ENCODE results near the gene STARD3.

The STARD3 gene

DNA sequence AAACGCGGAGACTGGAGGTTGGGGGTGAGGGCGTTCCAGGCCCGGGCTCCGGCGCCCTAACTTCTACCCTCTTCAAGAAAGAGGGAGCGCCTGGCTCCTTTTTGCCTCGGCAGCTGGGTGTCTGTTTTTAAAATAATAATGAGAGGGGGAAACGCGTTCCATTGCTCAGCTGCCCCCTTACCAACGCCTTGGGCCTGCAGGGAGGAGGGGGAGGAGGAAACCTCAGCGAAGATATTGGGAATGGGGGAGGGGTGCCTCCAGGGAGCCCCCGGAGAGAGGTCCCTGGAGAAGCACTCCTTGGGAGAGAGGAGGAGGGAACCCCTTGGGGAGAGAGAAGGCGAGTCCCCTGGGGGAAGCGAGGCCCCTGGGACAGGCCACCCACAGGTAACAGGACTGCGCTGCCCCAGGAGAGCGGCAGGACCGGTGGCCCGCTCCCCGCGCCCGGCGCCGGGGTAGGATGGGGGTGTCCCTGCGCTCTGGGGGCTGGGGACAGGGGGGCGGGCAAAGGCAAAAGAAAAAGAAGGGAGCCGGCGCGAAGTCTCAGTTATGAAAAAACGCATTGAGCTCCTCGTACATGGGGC, 31.9 kb upstream of the STARD3 start:
- DNase-seq = no peak

DNA sequence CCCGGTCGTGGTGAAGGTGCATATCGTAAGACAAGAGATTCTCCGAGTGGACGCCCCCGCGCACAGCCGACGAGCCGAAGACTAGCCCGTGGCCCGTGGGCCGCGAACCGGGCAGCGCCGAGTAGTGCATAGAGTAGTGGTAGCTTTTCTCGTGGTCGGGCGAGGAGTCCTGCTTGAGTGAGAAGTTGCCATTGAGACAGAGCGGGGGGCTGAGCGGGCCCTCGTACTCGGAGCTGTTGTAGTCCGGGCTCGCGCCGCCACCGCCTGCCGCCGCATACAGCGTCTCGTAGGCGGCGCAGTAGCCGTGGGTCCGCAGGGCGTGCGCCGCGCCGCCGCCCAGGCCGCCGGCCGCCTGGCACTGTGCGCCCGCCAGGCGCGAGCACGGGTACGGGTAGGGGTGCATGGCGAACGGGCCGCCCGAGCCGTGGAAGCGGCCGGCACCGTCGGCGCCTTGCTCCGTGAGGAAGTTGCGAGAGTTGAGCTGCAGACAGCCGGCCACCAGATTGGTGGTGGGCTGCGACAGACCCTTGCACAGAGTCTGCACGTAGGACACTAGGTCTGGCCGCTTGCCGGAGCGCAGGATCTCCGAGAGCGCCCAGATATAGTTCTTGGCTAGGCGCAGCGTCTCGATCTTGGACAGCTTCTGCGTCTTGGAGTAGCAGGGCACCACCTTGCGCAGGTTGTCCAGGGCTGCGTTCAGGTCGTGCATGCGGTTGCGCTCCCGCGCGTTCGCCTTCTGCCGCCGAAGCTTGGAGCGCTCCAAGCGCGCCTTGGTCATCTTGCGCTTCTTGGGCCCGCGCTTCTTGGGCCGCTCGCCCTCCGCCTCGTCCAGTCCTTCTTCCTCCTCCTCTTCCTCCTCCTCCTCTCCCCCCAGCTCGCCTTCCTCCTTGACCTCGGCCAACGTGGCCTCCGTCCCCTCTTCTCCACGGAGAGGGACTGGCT, 31.2 kb upstream of the STARD3 start:
- no peak for DNase-seq

DNA sequence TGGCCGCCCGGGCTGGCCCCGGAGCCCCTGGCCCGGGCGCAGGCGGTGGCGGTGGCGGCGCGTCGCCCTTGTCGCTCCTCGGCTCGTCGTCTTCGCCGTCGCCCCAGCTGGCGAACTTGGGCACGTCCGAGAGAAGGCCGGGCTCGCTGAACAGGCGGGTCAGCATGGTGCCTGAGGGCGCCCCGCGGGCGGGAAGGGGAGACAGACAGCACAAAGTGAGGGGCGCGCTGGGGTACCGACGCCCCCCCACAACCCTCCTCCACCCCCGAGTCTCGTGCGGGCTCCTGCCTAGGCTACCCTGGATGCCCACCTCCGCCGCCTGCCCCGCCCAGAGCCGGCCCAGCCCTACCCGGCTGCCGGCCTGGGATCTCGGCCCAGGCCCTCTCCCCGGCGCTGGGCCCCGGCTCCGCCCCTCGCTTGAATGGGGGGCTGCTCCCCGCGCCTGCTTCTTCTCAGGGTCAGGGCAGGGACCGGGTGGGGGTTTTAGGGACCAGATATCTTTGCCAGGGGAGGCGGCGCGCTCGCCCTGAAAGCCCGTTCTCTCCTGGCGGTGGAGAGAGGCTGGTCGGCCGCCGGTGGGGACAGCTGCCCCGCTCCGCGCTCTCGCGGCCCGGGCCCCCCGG, 30.4 kb upstream of the STARD3 start:
- DNase-seq = no peak

DNA sequence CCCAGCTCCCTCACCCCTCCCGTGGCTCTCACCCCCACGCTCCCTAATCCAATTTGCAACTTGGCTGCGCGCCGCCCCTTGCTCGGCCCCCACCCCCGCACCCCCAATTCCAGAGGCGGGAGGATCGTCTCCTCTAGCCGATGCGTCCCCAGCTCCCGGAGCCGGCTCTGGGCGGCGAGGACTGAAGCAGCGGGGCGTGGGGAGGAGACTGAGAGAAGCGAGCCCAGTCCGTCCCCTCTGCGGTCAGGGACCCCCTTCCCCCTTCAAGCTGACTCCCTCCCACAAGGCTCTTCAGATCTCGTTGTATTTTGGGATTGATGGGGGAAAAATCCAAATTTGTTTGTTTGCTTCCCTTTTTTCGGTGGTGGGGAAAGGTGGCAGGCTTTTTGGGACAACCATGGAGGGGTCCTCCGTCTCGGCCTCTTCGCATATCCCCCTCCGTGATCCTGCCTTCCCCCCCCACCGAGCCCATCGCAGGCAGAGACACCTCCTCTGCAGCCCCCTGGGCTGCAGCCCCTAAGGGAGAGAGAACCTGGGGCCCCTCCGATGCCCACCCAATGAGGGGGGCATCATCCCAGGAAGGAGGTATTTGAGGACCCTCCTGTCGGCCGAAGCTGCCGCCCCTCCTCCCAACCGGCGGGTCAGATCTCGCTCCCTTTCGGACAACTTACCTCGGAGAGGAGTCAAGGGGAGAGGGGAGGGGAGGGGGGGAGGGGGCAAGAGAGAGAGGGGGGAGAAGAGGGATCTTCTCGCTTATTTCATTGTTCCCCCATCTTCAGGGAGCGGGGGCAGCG, 29.7 kb upstream of the STARD3 start:
- DNase-seq = no peak

DNA sequence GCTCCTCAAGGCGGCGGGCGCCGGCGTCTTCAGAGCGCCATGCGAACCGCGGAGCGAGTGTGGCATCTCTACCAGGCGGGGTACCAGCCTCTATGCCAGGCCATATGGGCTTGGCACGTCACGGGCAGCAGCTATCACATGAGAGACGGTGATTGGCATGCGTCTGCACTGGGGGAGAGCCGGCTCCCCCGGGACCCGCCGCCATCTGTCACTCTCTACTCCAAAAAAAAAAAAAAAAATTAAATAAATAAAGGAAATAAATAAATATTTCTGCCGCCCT, 29.2 kb upstream of the STARD3 start, which contains the start of gene NEUROD2:
TSS of gene NEUROD2 (minus strand) at position 70 of the 280 bp plus-strand sequence. CDS start 1,321 bp downstream, outside the sequence.
- no peak for DNase-seq

DNA sequence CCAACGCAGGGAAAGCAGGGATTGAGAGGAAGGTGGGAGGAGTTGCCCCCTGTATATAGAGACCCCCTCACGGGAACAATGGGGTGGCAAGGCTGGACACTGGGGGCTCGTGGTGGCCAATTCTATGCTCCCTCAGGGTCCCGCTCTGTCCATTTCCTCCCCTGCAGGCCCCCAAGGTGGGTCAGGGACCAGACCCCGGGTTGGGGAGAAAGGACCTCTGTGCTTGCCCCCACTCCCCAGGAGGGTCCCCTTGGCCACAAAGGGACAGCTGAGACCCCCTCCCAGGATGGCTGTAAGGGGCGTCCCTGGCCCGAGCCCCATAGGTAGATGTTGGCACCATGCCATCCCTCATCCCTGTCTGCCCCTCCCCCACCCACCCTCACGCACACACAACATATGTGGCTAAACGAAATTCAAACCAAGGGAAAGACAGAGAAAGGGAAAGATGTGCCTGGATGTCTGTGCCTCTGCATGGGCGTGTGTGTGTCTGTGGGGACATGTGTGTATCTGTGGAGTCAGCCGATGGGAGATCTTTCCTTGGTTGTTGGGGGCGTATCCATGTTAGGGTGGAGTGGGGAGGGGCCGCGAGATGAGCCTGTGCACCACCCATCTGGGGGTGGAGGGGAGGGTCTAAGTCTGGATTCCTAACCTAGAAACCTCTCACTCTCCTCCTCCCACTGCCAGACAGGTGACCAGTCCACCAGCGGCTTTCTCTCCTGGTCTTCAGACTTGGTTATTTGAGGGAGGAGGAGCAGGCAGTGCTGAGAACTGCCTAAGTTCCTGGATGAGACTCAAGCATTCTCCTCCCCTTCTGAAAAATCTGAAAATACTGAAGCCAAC, 28.6 kb upstream of the STARD3 start:
- DNase-seq = no peak

DNA sequence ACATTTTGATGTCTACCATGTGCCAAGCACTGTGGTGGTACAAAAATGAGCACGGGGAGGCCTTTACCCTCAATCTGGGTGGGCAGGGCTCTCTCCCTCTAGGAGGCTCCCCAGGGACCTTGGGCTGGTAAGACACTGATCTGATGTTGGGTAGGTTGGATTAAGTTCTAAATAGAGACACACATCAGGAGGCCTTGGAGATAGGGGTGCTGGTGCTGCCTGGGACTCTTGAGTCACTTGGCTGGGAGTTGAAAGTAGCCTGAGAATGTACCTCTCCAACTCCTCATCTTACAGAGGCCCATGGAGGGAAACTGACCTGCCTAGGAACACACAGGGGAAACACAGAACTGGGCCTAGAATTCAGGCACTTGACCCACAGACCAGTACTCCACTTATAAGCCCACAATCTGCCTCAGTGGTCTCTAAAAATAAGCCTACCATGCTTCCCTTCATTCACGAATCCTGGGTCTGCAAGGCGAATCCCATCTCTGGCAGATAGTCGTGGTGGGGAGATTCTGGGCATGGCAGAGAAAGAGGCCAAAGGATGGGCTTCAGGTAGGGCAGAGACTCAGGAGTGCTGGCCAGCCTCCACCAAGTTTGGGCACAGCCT, 27.4 kb upstream of the STARD3 start:
- no peak for DNase-seq

DNA sequence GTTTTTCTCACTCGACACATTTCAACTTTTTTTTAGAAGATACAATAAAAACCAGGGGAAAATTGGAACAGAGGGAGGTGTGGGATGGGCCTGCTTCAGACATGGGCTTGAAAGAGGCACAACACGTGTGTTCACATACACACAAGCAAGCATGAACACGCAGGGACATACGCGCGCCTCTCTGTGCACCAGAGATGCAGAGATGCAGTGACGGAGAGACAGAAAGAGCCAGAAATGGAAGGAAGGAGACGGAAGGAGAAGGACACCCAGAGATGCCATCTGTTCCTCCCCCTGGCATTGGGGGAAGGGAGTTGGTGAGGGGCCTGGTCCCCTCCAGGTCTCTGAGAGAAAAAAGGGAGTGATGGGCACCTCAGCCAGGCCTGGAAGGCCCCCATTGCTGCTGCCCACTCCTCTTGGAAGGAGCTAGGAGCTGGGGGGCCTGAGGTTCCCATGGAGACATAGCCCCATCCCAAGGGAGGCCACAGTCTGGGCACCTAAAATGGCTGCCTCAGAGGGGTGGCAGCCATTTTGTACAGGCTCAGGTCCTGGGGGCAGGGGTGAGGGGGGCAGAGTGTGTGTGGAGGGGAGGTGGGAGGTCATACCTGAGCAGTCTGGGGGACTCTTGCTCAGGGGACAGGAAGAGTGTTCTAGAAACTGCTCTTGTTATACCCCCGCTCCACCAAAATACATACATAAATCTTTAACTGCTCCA, 25.4 kb upstream of the STARD3 start:
- no peak for DNase-seq

DNA sequence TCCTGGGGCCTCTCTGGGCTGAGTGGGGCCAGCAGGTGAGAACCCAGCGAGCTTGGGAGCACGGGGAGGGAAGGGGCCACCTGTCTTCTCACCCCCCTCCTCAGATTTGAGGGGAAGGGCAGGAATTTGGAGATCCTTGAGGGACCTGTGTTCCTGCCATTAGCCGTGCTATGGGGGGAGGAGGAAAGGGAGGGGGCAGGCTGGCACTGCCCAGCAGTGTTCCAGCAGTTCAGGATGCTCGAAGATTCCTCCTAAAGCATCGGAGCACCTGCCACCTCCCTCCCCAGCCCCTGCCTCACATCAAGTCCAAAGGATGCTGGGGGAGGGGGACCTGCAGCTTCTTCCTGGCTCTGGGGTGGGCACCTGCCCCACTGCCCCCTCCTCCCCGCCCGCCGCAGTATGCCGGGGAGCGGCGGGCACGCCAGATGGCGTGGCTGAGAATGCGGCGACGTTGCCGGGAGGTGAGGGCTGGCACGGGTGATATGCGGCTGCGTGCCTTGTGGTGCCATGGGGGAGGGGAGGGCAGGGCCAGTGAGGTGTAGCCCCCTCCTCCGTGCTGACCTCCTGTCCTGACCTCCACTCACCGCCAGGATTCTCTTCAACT, 24.6 kb upstream of the STARD3 start:
- no peak for DNase-seq

DNA sequence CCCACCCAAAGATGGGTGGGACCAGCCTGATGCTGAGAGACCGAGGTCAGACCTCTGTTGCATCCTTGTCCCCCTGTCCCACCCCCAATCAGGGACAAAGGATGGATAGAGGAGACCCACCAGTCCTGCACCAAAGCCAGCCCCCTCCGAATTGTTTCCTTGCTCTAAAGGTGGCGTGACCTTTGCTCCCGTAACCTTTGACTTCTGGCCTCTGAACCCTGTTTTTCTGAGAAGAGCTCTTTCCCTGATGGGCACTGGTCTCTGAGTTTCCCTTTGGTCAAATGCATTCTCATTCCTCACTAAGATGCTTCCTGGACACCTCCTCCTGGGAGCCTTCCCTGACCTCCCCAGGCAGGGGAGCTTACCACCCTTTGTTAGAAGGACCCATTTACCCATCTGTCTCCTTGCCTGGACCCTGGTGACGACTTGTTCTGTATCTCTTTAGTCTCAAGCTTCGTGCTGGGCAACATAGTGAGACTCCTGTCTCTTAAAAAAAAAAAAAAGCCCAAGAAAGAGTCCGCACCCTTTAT, 23.9 kb upstream of the STARD3 start:
- DNase-seq = no peak

DNA sequence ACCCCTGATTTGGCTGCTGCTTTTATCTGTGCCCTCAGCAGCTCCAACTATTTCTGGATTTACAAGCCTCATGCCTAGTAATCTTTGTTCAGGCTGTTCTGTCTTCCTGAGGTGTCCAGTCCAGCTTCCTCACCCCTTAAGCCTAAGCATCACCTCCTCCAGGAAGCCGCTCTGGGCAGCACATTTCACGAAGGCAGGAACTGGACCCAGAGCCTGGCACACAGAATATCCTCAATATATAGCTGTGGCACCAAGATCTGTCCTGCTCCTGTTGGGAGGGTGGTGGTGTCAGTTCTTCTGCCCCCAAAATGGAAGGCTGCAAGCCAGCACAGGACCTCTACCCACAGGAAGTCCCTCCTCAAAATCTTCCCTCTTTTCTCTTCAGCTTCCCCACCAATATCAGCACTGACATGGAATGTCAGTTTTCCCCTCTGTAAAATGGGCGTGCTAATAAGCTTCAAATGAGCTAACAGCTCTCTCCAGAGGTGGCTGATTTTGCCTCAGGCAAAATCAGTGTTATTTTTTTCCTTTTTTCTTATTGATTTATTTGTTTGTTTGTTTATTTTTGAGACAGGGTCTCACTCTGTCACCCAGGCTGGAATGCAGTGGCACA, 22.3 kb upstream of the STARD3 start:
- no peak for DNase-seq

DNA sequence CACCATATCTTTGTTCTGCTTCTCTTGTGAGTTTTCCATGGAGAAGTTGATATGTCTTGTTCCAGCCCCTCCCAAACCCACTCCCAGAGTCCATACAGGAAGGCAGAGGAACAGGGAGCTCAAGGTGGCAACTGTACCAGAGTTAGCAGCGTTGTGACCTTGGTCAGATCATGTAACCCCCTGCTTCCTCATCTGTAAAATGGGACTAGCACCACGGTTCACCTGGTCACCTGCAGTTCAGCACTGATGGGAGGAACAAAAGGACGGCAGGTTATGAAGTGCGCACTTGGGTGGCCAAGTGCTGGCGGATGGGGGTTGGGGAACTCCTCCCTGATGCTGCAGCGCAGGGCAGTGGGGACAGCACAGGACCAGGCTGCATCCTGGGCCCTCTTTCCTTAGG, 21.5 kb upstream of the STARD3 start:
- no peak for DNase-seq

DNA sequence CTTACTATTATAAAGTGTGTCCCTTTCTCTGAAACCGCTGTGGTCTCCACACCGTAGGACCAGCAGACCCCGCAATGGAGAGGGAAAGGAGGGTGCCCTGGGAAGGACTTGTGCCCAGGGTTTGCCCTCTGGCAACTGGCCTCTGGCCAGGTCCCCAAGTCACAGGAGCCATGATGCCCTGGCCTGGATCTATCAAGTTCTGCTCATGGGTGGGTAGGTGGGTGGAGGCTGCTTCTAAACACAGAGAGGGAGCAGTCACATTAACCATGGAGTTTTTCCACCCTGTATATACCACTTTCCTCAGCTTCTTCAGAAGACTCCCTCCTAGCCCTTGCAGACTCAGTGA, 19.9 kb upstream of the STARD3 start:
- no peak for DNase-seq

DNA sequence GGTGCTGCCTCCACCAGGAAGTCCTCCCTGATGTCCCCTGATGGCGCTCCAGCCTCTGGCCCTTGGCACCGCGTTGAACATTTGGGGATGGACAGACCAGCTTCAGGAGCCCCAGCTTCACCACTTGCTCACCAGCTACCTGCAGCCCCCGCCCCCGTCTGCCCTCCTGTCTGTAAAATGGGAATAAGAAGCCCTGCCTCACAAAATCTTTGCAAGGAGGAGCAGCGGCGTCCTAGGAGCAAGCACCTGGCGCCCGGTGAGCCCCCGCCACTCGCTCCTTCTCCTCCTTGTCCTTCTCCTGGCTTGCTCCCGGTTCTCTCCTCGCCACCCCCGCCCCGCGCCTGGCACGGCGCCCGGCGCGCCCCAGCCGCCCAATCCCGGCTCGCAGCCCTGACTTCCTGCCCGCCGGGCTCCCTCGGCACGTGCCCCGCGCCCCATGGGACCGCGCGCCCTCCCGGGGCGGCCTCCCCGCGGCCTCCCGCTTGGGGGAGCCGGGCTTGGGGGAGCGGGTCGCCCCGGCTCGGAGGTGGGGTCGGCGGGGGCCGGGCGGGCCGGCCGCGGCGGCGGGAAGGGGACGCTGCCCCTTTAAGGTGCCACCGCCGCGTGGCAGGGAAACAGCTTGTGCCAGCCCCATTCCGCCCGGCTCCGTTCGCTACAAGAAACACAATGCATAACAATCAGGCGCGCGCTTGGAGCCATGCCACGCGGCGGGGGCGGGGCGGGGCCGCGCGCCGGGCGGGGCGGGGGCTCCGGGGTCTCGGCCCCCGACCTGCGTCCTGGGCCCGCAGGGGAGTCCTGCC, 19.3 kb upstream of the STARD3 start:
- peak; percentile 22 for DNase-seq

DNA sequence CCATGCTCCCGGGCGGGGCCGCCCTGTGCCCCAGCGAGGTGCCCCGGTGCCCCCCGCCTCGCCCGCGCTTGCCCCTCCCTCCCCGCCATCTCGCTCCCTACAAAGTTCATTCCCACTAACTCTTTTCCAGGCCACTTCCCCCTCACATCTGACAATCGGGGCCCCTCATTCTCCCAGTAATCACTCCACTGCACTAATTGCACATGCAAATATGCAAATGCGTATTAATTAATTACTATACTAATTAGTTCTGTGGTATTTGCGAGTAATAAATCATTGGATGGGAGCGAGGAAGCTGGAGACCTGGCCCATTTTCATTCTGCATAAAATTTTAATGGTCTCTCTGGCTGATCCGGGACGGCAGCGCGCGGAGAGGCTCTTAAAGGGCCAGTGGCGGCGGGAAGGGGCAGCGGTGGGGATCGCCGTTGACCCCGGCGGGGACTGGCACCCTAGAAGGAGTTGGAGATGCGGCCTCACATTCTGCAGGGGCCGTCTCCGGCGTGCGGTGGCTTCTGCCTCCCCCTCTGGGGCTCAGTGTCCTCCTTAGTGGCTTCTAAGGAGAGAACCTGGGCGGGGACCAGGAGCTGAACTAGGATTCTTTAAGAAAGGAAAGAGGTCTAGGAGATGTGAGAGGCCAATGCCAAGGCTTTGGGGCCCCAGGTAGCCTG, 18.6 kb upstream of the STARD3 start:
- DNase-seq = no peak

DNA sequence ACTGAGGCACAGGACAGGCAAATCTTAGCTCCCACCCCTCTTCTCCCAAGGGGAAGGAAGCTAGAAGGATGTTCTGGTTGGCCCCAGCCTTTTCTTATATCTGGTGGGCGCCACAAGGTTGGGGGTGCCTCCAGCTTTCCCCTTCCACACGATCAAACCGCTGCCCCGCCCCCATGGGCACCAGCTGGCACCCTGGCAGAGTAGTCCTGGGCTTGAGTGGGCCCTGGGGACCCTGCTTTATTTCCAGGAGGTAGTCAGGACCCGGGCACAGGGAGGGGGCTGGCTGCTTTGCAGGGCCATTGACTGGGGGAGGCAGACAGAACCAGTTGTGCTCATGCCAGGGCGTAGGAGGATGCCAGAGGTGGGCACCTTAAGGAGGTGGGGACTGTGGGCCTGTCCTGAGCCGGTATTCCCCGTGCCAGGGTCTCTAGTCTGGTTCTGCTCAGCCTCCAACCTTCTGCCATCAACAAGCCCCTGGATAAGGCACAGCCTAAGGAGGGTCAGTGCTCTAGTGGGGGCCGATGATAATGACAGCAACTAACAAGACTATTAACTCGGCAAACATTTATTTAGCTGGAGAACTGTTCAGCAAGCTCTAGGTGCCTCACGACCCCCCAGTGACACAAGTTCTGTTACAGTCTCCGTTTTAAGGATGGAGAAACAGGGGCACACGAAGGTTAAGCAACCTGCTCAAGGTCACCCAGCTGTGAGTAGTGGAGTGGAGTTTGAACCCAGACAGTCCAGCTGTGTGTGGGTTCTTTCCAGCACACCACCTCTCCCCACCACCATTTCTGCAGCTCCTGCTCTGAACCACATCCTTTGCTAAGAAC, 17.8 kb upstream of the STARD3 start:
- no peak for DNase-seq

DNA sequence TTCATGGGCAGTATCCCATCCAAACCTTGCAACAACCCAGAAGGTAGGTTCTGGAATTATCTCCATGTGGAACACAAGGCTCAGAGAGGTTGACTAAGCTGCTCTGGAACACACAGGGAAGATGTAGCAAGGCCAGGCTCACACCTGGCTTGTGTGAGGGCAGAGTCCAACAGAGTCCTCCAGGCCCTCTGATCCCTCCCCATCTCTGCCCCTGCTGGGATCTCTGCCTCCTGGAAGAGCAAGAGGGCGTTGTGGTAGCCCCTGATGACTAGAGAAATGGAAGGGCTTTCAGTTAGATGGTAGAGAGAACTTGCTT, 17.2 kb upstream of the STARD3 start:
- no peak for DNase-seq
